Esophagus squamous epithelium (tissue), 4 donors: ENCODE data around the gene ATP9B.

Experiments used
- POLR2A ChIP-seq, 4 donors: fragments of 450-650 bp; IDR thresholded peaks; one replicate each; pipeline ENCODE4 v1.6.1; 2017; ENCODE audit warnings: antibody characterized with exemption in 4 of 4, mild to moderate bottlenecking in 4 of 4, moderate library complexity in 3 of 4
- TF ChIP-seq, protein P1 (sequence below), 6 experiments: fragments of 450-650 bp in 4 of 6; fragments of 200-600 bp in 2 of 6; sonication (generic) in 2 of 6; IDR thresholded peaks; one replicate each; pipeline ENCODE4 v1.5.1; 2016 to 2019; ENCODE audit warnings: antibody characterized with exemption in 6 of 6, mild to moderate bottlenecking in 4 of 6, moderate library complexity in 4 of 6

DNA sequence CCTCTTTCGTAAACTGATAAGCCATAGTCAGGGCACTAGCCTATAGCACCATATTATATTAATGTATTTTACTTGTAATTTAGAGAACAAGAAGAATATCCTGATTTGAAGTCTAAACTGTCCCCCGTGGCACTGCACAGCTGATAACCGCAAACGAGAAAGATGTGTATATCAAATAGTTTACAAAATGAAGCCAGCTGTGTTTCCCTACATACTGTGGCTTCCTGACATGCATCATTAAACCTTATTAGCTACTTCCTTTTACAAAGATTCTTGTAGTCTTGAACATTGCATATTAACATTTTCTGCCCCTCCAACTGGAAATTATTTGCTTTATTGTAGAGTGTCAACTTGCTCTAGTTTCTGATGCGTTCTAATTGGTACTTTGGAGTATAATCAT, 173.1 kb downstream of the ATP9B start:
- TF ChIP-seq, protein P1, sequence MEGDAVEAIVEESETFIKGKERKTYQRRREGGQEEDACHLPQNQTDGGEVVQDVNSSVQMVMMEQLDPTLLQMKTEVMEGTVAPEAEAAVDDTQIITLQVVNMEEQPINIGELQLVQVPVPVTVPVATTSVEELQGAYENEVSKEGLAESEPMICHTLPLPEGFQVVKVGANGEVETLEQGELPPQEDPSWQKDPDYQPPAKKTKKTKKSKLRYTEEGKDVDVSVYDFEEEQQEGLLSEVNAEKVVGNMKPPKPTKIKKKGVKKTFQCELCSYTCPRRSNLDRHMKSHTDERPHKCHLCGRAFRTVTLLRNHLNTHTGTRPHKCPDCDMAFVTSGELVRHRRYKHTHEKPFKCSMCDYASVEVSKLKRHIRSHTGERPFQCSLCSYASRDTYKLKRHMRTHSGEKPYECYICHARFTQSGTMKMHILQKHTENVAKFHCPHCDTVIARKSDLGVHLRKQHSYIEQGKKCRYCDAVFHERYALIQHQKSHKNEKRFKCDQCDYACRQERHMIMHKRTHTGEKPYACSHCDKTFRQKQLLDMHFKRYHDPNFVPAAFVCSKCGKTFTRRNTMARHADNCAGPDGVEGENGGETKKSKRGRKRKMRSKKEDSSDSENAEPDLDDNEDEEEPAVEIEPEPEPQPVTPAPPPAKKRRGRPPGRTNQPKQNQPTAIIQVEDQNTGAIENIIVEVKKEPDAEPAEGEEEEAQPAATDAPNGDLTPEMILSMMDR (IDR thresholded peaks at IDR 0.05): no peak
- TF ChIP-seq POLR2A (IDR thresholded peaks at IDR 0.05): no peak
